H1 (cell line): ENCODE data around the gene MVK. TPM values are rescaled to one million over a fixed set of nuclear protein-coding genes. Genes with fewer than 3 reads are reported as not detected.

Experiments used
- CTCF ChIA-PET: fragments of 300-600 bp; sonication (Branson Sonifier 250); formaldehyde crosslinking; loops from one replicate; lab custom pipeline; 2021; ENCODE audit not compliant: partially characterized antibody; lab: Charles Lee
- POLR2A ChIA-PET: fragments of 300-600 bp; sonication (Branson Sonifier 250); formaldehyde crosslinking; loops from one replicate; lab custom pipeline; 2021; ENCODE audit warnings: inconsistent platforms; ENCODE audit not compliant: partially characterized antibody; lab: Charles Lee
- DNase-seq, 2 experiments: peaks; one replicate each; pipeline versions ENCODE4 v3.0.0 to v3.0.0-alpha.2; 2010 to 2022; ENCODE audit warnings: low spot score in 2 of 2, low read depth in 1 of 2, mixed read lengths in 1 of 2
- FAIRE-seq: peaks from 2 replicates; lab custom pipeline; 2011; peaks lifted over from hg19 to GRCh38; lab: Jason Lieb, UNC
- H2AFZ ChIP-seq: 2 replicates; pipeline ENCODE4 v1.8.1; 2012; ENCODE audit warnings: low read length, inconsistent platforms
- H2AK5ac ChIP-seq: 2 replicates; pipeline ENCODE4 v1.6.1; 2013; ENCODE audit warnings: low read depth, low read length
- H2BK120ac ChIP-seq: replicated peaks from 2 replicates; pipeline ENCODE3; 2013; ENCODE audit warnings: low read depth, low read length, inconsistent platforms
- H2BK12ac ChIP-seq: 2 replicates; pipeline ENCODE4 v1.6.1; 2013; ENCODE audit warnings: low read depth, low read length
- H2BK15ac ChIP-seq: 2 replicates; pipeline ENCODE4 v1.6.1; 2013; ENCODE audit warnings: low read length
- H2BK20ac ChIP-seq: 2 replicates; pipeline ENCODE4 v1.6.1; 2013; ENCODE audit warnings: low read length
- H2BK5ac ChIP-seq: 2 replicates; pipeline ENCODE4 v1.6.1; 2013; ENCODE audit warnings: low read depth, low read length
- H3K14ac ChIP-seq: 2 replicates; pipeline ENCODE4 v1.6.1; 2013; ENCODE audit warnings: inconsistent platforms; ENCODE audit not compliant: insufficient read length
- H3K18ac ChIP-seq: 2 replicates; pipeline ENCODE4 v1.6.1; 2013; ENCODE audit warnings: low read length; ENCODE audit errors: extremely low read depth
- H3K23ac ChIP-seq: 2 replicates; pipeline ENCODE4 v1.6.1; 2013; ENCODE audit warnings: inconsistent platforms; ENCODE audit not compliant: insufficient read length
- H3K23me2 ChIP-seq: 2 replicates; pipeline ENCODE4 v1.6.1; 2013; ENCODE audit warnings: low read depth, low read length
- H3K27ac ChIP-seq: 2 replicates; pipeline ENCODE4 v1.6.1; 2011; ENCODE audit warnings: low read depth, low read length, inconsistent platforms
- H3K27me3 ChIP-seq, 4 experiments: replicated peaks in 1 of 4; 1 replicate in 1 of 4; 2 replicates in 3 of 4; pipeline versions ENCODE4 v1.6.1 to v1.8.1; 2011 to 2013; ENCODE audit warnings: low read length in 3 of 4, mild to moderate bottlenecking in 3 of 4, inconsistent platforms in 2 of 4, mixed read lengths in 2 of 4, moderate library complexity in 1 of 4; ENCODE audit not compliant: control insufficient read depth in 3 of 4, insufficient read depth in 3 of 4; ENCODE audit errors: extremely low read depth in 1 of 4
- H3K36me3 ChIP-seq, 4 experiments: 2 replicates each; pipeline versions ENCODE4 v1.6.1 to v1.8.1; 2011 to 2013; ENCODE audit warnings: mild to moderate bottlenecking in 4 of 4, low read length in 3 of 4, moderate library complexity in 2 of 4, control low read depth in 1 of 4, inconsistent platforms in 1 of 4; ENCODE audit not compliant: insufficient read depth in 4 of 4, control insufficient read depth in 2 of 4
- H3K4ac ChIP-seq: replicated peaks from 2 replicates; pipeline ENCODE3; 2013; ENCODE audit warnings: low read length, low read depth, mixed read lengths, inconsistent platforms; ENCODE audit not compliant: insufficient read length
- H3K4me1 ChIP-seq, 4 experiments: replicated peaks in 1 of 4; 1 replicate in 1 of 4; 2 replicates in 3 of 4; pipeline versions ENCODE4 v1.6.1 to v1.8.1; 2011 to 2013; ENCODE audit warnings: low read length in 3 of 4, inconsistent platforms in 2 of 4, mixed read lengths in 1 of 4; ENCODE audit not compliant: insufficient read depth in 4 of 4, control insufficient read depth in 3 of 4
- H3K4me2 ChIP-seq, 2 experiments: 2 replicates each; pipeline versions ENCODE4 v1.6.1 to v1.8.1; 2011 to 2013; ENCODE audit warnings: low read depth in 2 of 2, low read length in 2 of 2, control low read depth in 1 of 2, inconsistent platforms in 1 of 2, mild to moderate bottlenecking in 1 of 2; ENCODE audit not compliant: insufficient read depth in 1 of 2
- H3K4me3 ChIP-seq, 4 experiments: fragments of 200-600, 300-600 bp in 1 of 4; sonication (generic), shearing (Covaris generic), sonication (Bioruptor Twin) in 1 of 4; 2 replicates each; pipeline versions ENCODE4 v1.5.1 to v1.8.1; 2011 to 2016; ENCODE audit warnings: low read length in 4 of 4, low read depth in 3 of 4, control low read depth in 2 of 4, inconsistent platforms in 2 of 4, mild to moderate bottlenecking in 2 of 4, mixed read lengths in 1 of 4, moderate library complexity in 1 of 4; ENCODE audit not compliant: insufficient read depth in 2 of 4; ENCODE audit errors: extremely low read depth in 1 of 4
- H3K56ac ChIP-seq: replicated peaks from 2 replicates; pipeline ENCODE3; 2013; ENCODE audit warnings: low read depth, mild to moderate bottlenecking, mixed read lengths, low read length, inconsistent platforms; ENCODE audit not compliant: insufficient read length
- H3K79me1 ChIP-seq: 2 replicates; pipeline ENCODE4 v1.6.1; 2013; ENCODE audit warnings: low read depth, low read length, control low read depth
- H3K79me2 ChIP-seq, 2 experiments: 2 replicates each; pipeline versions ENCODE4 v1.6.1 to v1.8.1; 2012 to 2013; ENCODE audit warnings: low read length in 2 of 2, mild to moderate bottlenecking in 2 of 2, inconsistent platforms in 1 of 2; ENCODE audit not compliant: insufficient read depth in 2 of 2, control insufficient read depth in 1 of 2
- H3K9ac ChIP-seq, 4 experiments: replicated peaks in 1 of 4; 1 replicate in 1 of 4; 2 replicates in 3 of 4; pipeline versions ENCODE4 v1.6.1 to v1.8.1; 2011 to 2013; ENCODE audit warnings: low read depth in 3 of 4, low read length in 3 of 4, control low read depth in 2 of 4, mild to moderate bottlenecking in 2 of 4, moderate library complexity in 2 of 4, inconsistent platforms in 1 of 4; ENCODE audit errors: extremely low read depth in 1 of 4
- H3K9me3 ChIP-seq, 2 experiments: 2 replicates each; pipeline versions ENCODE4 v1.6.1 to v1.8.1; 2012 to 2013; ENCODE audit warnings: mild to moderate bottlenecking in 2 of 2, moderate library complexity in 2 of 2, control low read depth in 1 of 2, inconsistent platforms in 1 of 2, low read depth in 1 of 2, low read length in 1 of 2, mixed read lengths in 1 of 2; ENCODE audit not compliant: insufficient read depth in 2 of 2
- H4K20me1 ChIP-seq, 2 experiments: replicated peaks in 1 of 2; 2 replicates each; pipeline versions ENCODE3 to v1.8.1; 2011 to 2013; ENCODE audit warnings: inconsistent platforms in 2 of 2, low read length in 2 of 2, mild to moderate bottlenecking in 1 of 2; ENCODE audit not compliant: insufficient read depth in 2 of 2, control insufficient read depth in 1 of 2
- H4K5ac ChIP-seq: 2 replicates; pipeline ENCODE4 v1.6.1; 2013; ENCODE audit warnings: low read length, low read depth, mixed read lengths, inconsistent platforms; ENCODE audit not compliant: insufficient read length
- H4K8ac ChIP-seq: 2 replicates; pipeline ENCODE4 v1.8.0; 2013; ENCODE audit warnings: mild to moderate bottlenecking, moderate library complexity, low read length, inconsistent platforms; ENCODE audit not compliant: insufficient read depth; ENCODE audit errors: extremely low read depth
- H4K91ac ChIP-seq: replicated peaks from 2 replicates; pipeline ENCODE3; 2013; ENCODE audit warnings: low read length, mixed read lengths, inconsistent platforms; ENCODE audit not compliant: insufficient read length
- BACH1 ChIP-seq: IDR thresholded peaks from 2 replicates; pipeline ENCODE4 v1.6.1; 2012; ENCODE audit warnings: low read length, improper control_type of control experiment
- CBX5 ChIP-seq: fragments of 300-800, 300-1000 bp; sonication (generic); IDR thresholded peaks from 2 replicates; pipeline ENCODE4 v1.7.1; 2016; ENCODE audit warnings: antibody characterized with exemption, low read length, low read depth
- EP300 ChIP-seq, 2 experiments: IDR thresholded peaks; 1 replicate in 1 of 2; 2 replicates in 1 of 2; pipeline ENCODE4 v1.6.1; 2011 to 2012; ENCODE audit warnings: low read depth in 2 of 2, low read length in 2 of 2, mild to moderate bottlenecking in 2 of 2, borderline replicate concordance in 1 of 2, inconsistent platforms in 1 of 2, moderate library complexity in 1 of 2
- HDAC2 ChIP-seq, 2 experiments: fragments of 300-600 bp in 1 of 2; sonication (generic) in 1 of 2; IDR thresholded peaks; 2 replicates each; pipeline ENCODE4 v1.6.1; 2011 to 2012; ENCODE audit warnings: low read depth in 2 of 2, low read length in 2 of 2, mild to moderate bottlenecking in 2 of 2, moderate library complexity in 2 of 2, borderline replicate concordance in 1 of 2, inconsistent platforms in 1 of 2
- JUND ChIP-seq: IDR thresholded peaks from 2 replicates; pipeline ENCODE4 v1.6.1; 2011; ENCODE audit warnings: mild to moderate bottlenecking, improper control_type of control experiment, low read length
- KDM1A ChIP-seq: fragments of 200-600, 300-600 bp; sonication (generic); IDR thresholded peaks from 2 replicates; pipeline ENCODE4 v1.7.1; 2016; ENCODE audit warnings: mild to moderate bottlenecking, low read length, borderline replicate concordance
- POU5F1 ChIP-seq: IDR thresholded peaks from 2 replicates; pipeline ENCODE4 v1.6.1; 2011; ENCODE audit warnings: low read depth, mild to moderate bottlenecking, low read length, moderate library complexity
- SAP30 ChIP-seq: fragments of 300-600 bp; sonication (generic); IDR thresholded peaks from 2 replicates; pipeline ENCODE4 v1.7.1; 2012; ENCODE audit warnings: low read length, moderate library complexity, mild to moderate bottlenecking, inconsistent platforms; ENCODE audit not compliant: insufficient read depth, insufficient replicate concordance
- SIX5 ChIP-seq: IDR thresholded peaks from 2 replicates; pipeline ENCODE4 v1.6.1; 2011; ENCODE audit warnings: mild to moderate bottlenecking, low read depth, low read length
- WGBS, 2 experiments: shearing (Covaris generic) in 1 of 2; methylation state at CpG; one replicate each; pipeline versions ENCODE4 v1.1.6 to v1.1.7; 2013 to 2015; ENCODE audit warnings: low lambda C conversion rate in 2 of 2, mixed read lengths in 2 of 2, inconsistent platforms in 1 of 2, low coverage in 1 of 2, missing lambda C conversion rate in 1 of 2; ENCODE audit not compliant: insufficient replicate concordance in 2 of 2, insufficient coverage in 1 of 2, insufficient read length in 1 of 2; ENCODE audit errors: extremely low coverage in 1 of 2, missing lambda C conversion rate in 1 of 2; 5-methylcytosine and 5-hydroxymethylcytosine counted together
- polyA plus RNA-seq, 7 experiments: library from polyadenylated mRNA; depleted of rRNA in 3 of 7; stranded (reverse) in 5 of 7; unstranded in 2 of 7; fragments of >200 nt in 5 of 7; fragments of 200-250 nt in 2 of 7; gene quantifications; 1 replicate in 5 of 7; 2 replicates in 1 of 7; 4 replicates in 1 of 7; pipeline versions ENCODE4 v1.2.1 to v1.2.3, GENCODE V29; 2011 to 2013; ENCODE audit warnings: missing spikeins in 2 of 7, mixed read lengths in 2 of 7
- total RNA-seq: library from RNA; stranded (reverse); fragmentation: NEBNext Ultra II Directional; extraction: Animal tissue kit (Norgen Biotek cat#: 25700); gene quantifications from 2 replicates; pipeline ENCODE4 v1.2.1, GENCODE V29; 2021
- TF ChIP-seq, protein P1 (sequence below): IDR thresholded peaks from 2 replicates; pipeline ENCODE4 v1.6.1; 2012; ENCODE audit warnings: inconsistent platforms
- TF ChIP-seq, protein P2 (sequence below): IDR thresholded peaks from 2 replicates; pipeline ENCODE4 v1.6.1; 2011; ENCODE audit warnings: low read length, improper control_type of control experiment

Gene MVK
- total and polyA plus RNA-seq, 2 of the 8 experiments (the other 6 are each of a cell fraction or from before 2014, with no cell fraction given): 15.7 to 20.9 TPM

DNA sequence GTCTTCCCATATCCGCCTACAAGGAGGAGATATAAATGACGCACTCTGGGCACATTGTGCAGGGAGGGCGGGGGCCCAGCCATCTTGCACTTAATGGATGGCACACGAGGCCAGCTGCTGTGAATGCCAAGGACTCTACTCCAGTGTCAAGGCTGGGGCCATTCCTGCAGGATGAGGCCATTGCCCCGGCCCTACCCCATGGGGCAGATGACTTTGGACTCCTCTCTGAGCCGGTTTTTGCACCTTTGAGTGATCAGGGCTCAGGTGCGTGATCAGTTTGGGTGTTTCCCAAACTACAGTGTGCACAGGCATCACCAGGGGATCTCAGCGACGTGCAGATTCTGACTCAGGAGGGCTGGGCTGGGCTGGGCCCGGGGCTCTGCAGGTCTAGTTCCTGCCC lies 16.4 kb upstream of the MVK start:
- Histone ChIP-seq H3K56ac (no peak overlapping the region), H4K8ac (no peak overlapping the region), H3K23ac (no peak overlapping the region), H2BK120ac (no peak overlapping the region), H2BK15ac (no peak overlapping the region), H3K4ac (no peak overlapping the region), H3K79me2 (no peaks in the 10 kb centered on the region), H4K20me1 (peaks cover 0 to 2% of the 10 kb centered on the region in 2 experiments), H4K5ac (no peak overlapping the region), H3K9me3 (no peaks in the 10 kb centered on the region), H3K14ac (no peak overlapping the region), H3K27me3 (no peaks in the 10 kb centered on the region; a peak in 1 of 7 replicates), H2AFZ (no peak overlapping the region), H2BK12ac (no peak overlapping the region), H3K18ac (no peak overlapping the region), H3K9ac (no peak overlapping the region), H3K23me2 (no peaks in the 10 kb centered on the region), H2AK5ac (no peak overlapping the region), H3K27ac (no peak overlapping the region), H3K79me1 (no peaks in the 10 kb centered on the region), H3K36me3 (peaks cover 0 to under 1% (median 0%) of the 10 kb centered on the region in 4 experiments; a peak in 3 of 8 replicates), H3K4me3 (no peak overlapping the region), H3K4me2 (no peak overlapping the region), H4K91ac (no peak overlapping the region), H2BK20ac (no peak overlapping the region), H3K4me1 (peaks cover 0 to 4% (median 0%) of the 10 kb centered on the region in 4 experiments; a peak in 2 of 7 replicates), H2BK5ac (no peak overlapping the region)
- POLR2A ChIA-PET: interaction anchor here (0.8 to 1.2 kb wide), 2 partner anchors 16 to 37 kb away, joined by 3 to 4 read pairs; no protein-coding TSS in a partner anchor
- CTCF ChIA-PET: interaction anchor here (0.6 to 1.5 kb wide), 6 partner anchors 13 to 460 kb away, joined by 3 to 8 read pairs (median 4); no protein-coding TSS in a partner anchor
- WGBS, 2 experiments: 91% methylated on average over 10 of the region's 10 CpGs; no CpG with 5 or more reads in 1 of the 2 experiments
- DNase-seq (no peak), FAIRE-seq (no peak)
- TF ChIP-seq BACH1 (no peak), SIX5 (no peak), POU5F1 (no peak), CBX5 (no peak), HDAC2 (IDR thresholded peaks at IDR 0.05; ENCODE audit: borderline replicate concordance in 1 of 2, low read depth in 2 of 2, low read length in 2 of 2) (no peak), EP300 (IDR thresholded peaks at IDR 0.05; ENCODE audit: borderline replicate concordance in 1 of 2, low read depth in 2 of 2, low read length in 2 of 2) (no peak), SAP30 (no peak), JUND (no peak), KDM1A (no peak)
- TF ChIP-seq, protein P1, sequence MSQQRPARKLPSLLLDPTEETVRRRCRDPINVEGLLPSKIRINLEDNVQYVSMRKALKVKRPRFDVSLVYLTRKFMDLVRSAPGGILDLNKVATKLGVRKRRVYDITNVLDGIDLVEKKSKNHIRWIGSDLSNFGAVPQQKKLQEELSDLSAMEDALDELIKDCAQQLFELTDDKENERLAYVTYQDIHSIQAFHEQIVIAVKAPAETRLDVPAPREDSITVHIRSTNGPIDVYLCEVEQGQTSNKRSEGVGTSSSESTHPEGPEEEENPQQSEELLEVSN: no peak
- TF ChIP-seq, protein P2, sequence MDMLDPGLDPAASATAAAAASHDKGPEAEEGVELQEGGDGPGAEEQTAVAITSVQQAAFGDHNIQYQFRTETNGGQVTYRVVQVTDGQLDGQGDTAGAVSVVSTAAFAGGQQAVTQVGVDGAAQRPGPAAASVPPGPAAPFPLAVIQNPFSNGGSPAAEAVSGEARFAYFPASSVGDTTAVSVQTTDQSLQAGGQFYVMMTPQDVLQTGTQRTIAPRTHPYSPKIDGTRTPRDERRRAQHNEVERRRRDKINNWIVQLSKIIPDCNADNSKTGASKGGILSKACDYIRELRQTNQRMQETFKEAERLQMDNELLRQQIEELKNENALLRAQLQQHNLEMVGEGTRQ: no peak
